ENCODE results near the gene DUS1L.

DNA sequence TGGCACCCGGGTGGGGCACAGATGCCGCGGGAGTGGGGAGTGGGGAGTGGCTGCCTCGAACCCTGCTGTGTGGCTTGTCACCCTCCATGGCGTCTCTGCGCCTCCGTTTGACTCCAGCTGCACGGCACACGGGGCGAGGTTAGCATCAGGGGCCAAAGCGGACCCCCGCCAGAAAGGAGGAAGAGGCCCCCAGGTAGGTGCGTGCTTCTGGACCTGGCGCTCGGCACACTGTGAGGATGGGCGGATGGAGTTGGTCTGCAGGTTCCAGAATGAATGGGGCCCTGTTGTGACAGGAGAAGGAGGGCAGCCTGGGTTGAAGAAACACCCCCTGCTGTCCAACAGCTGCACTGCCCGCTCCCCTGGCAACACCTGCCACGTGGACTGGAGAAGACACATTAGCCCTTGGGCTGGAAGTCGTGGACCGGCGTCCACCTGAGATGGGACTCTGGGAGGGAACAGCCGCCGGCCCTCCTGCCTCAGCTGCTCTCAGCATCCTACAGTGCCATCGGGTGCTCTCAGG, 41.8 kb upstream of the DUS1L start:
- TF ChIP-seq, protein P1, sequence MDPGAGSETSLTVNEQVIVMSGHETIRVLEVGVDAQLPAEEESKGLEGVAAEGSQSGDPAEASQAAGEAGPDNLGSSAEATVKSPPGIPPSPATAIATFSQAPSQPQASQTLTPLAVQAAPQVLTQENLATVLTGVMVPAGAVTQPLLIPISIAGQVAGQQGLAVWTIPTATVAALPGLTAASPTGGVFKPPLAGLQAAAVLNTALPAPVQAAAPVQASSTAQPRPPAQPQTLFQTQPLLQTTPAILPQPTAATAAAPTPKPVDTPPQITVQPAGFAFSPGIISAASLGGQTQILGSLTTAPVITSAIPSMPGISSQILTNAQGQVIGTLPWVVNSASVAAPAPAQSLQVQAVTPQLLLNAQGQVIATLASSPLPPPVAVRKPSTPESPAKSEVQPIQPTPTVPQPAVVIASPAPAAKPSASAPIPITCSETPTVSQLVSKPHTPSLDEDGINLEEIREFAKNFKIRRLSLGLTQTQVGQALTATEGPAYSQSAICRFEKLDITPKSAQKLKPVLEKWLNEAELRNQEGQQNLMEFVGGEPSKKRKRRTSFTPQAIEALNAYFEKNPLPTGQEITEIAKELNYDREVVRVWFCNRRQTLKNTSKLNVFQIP (CRISPR knock-in tag; IDR thresholded peaks at IDR 0.05; ENCODE audit: borderline replicate concordance, low read depth), result no peak
- no peak for TF ChIP-seq ARNTL (CRISPR knock-in tag; IDR thresholded peaks at IDR 0.05; ENCODE audit: borderline replicate concordance, low read depth)
- TF ChIP-seq, protein P2, sequence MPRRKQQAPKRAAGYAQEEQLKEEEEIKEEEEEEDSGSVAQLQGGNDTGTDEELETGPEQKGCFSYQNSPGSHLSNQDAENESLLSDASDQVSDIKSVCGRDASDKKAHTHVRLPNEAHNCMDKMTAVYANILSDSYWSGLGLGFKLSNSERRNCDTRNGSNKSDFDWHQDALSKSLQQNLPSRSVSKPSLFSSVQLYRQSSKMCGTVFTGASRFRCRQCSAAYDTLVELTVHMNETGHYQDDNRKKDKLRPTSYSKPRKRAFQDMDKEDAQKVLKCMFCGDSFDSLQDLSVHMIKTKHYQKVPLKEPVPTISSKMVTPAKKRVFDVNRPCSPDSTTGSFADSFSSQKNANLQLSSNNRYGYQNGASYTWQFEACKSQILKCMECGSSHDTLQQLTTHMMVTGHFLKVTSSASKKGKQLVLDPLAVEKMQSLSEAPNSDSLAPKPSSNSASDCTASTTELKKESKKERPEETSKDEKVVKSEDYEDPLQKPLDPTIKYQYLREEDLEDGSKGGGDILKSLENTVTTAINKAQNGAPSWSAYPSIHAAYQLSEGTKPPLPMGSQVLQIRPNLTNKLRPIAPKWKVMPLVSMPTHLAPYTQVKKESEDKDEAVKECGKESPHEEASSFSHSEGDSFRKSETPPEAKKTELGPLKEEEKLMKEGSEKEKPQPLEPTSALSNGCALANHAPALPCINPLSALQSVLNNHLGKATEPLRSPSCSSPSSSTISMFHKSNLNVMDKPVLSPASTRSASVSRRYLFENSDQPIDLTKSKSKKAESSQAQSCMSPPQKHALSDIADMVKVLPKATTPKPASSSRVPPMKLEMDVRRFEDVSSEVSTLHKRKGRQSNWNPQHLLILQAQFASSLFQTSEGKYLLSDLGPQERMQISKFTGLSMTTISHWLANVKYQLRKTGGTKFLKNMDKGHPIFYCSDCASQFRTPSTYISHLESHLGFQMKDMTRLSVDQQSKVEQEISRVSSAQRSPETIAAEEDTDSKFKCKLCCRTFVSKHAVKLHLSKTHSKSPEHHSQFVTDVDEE (CRISPR knock-in tag; IDR thresholded peaks at IDR 0.05), result no peak
- no peak for TF ChIP-seq ESRRG (CRISPR knock-in tag; IDR thresholded peaks at IDR 0.05)
- no peak for TF ChIP-seq ZNF8 (CRISPR knock-in tag; IDR thresholded peaks at IDR 0.05)
- no peak for TF ChIP-seq ZC3H10 (CRISPR knock-in tag; IDR thresholded peaks at IDR 0.05)
